ENCODE data around the gene SNTG2. TPM values are rescaled to one million over a fixed set of nuclear protein-coding genes. Genes with fewer than 3 reads are reported as not detected.
A peak's percentile ranks its signal among the peaks of the same experiment; 100 is the strongest.

SNTG2 gene
- polyA plus RNA-seq, 1 experiment: 0.06 TPM

GRCh38 chr2:1136846-1137245, 186.2 kb downstream of the SNTG2 start:
- ChIA-PET CTCF (interaction anchor here (0.6 to 0.9 kb wide), 3 partner anchors 184 to 1025 kb away, joined by 3 to 4 read pairs (median 3); no protein-coding TSS in a partner anchor), POLR2A (no interaction called here)
- TF ChIP-seq, protein P1, sequence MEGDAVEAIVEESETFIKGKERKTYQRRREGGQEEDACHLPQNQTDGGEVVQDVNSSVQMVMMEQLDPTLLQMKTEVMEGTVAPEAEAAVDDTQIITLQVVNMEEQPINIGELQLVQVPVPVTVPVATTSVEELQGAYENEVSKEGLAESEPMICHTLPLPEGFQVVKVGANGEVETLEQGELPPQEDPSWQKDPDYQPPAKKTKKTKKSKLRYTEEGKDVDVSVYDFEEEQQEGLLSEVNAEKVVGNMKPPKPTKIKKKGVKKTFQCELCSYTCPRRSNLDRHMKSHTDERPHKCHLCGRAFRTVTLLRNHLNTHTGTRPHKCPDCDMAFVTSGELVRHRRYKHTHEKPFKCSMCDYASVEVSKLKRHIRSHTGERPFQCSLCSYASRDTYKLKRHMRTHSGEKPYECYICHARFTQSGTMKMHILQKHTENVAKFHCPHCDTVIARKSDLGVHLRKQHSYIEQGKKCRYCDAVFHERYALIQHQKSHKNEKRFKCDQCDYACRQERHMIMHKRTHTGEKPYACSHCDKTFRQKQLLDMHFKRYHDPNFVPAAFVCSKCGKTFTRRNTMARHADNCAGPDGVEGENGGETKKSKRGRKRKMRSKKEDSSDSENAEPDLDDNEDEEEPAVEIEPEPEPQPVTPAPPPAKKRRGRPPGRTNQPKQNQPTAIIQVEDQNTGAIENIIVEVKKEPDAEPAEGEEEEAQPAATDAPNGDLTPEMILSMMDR (IDR thresholded peaks at IDR 0.05; ENCODE audit: low read depth, low read length): no peak
- Histone ChIP-seq H3K27me3 (ENCODE audit: control insufficient read depth, insufficient read depth, low read length) (no peaks in the 10 kb centered on the region), H3K9me3 (ENCODE audit: control insufficient read depth, insufficient read depth, low read length) (peaks cover 8% of the 10 kb centered on the region), H3K4me3 (ENCODE audit: low read depth, low read length) (no peak overlapping the region), H3K27ac (ENCODE audit: low read depth, low read length) (no peak overlapping the region)
- DNase-seq (ENCODE audit: low read depth, low spot score): no peak

- TF ChIP-seq, protein P1 (IDR thresholded peaks at IDR 0.05; ENCODE audit: low read depth, low read length): no peak
- DNase-seq (ENCODE audit: low read depth, low spot score): no peak
- H3K9me3 ChIP-seq (ENCODE audit: control insufficient read depth, insufficient read depth, low read length): peaks cover 8% of the 10 kb centered on the region
- ChIA-PET CTCF (no interaction called here), POLR2A (no interaction called here)
- no peak overlapping the region for H3K27ac ChIP-seq (ENCODE audit: low read depth, low read length)
- no peaks in the 10 kb centered on the region for H3K27me3 ChIP-seq (ENCODE audit: control insufficient read depth, insufficient read depth, low read length)
- no peak overlapping the region for H3K4me3 ChIP-seq (ENCODE audit: low read depth, low read length)
These were observed 186.6 kb downstream of the SNTG2 start for GRCh38 chr2:1137264-1137663.

DNA sequence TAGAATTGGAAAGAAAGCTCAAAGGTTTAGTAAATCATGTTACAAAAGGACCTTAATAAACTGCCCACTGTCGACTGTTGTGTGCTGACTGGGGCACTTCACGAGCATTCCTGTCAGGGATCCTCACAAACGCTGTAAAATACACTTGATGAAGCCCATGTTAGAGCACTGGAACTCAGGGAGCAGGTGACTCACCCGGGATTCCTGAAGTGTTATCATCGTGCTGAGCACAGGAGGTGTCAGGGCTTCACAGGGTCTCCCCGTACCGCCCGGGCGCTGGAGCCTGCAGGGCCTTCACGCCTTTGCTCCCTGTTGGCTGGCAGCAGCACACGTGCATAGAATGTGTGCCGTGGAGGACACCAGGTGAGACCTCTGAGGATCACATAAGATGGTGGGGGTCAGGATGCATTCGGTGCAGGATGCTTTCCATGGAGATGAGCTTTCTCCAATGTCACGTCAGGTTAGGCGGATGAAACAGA, 187.3 kb downstream of the SNTG2 start:
- H3K27me3 ChIP-seq (ENCODE audit: control insufficient read depth, insufficient read depth, low read length): no peaks in the 10 kb centered on the region
- ChIA-PET POLR2A (no interaction called here), CTCF (no interaction called here)
- peaks cover 8% of the 10 kb centered on the region for H3K9me3 ChIP-seq (ENCODE audit: control insufficient read depth, insufficient read depth, low read length)
- no peak for DNase-seq (ENCODE audit: low read depth, low spot score)
- TF ChIP-seq, protein P1 (IDR thresholded peaks at IDR 0.05; ENCODE audit: low read depth, low read length): no peak
- no peak overlapping the region for H3K27ac ChIP-seq (ENCODE audit: low read depth, low read length)
- H3K4me3 ChIP-seq (ENCODE audit: low read depth, low read length): no peak overlapping the region

DNA sequence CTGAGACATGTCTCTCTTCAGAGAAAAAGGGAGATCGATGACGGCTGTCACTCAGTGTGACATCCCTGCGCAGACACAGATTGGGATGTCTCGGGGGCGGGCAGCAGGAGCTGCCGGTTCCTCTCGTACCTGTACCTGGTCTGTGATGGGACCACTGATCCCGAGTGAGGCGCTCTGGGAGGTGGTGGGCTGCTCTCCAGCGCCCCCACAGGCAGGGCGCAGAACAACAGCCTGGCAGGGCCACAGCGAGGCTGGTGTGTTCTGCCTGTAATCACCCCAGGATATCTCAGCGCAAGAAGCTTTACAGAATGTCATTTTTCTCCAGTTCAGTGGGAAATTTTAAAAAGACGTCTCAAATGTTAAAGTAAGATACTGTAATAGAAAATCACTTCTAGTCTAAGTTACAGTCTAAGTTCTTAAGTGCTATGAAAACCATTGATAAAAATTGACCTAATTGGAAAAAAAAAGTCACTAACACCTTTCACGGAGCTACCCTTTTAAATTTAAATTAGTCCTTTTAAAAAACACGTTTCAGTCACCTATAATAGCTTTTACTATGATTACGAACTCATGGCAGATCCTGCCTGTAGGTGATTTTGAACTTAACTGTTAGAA, 189.8 kb downstream of the SNTG2 start:
- TF ChIP-seq, protein P1 (IDR thresholded peaks at IDR 0.05; ENCODE audit: low read depth, low read length): peak; percentile 89
- DNase-seq (ENCODE audit: low read depth, low spot score): no peak
- CTCF ChIA-PET: interaction anchor here (0.6 to 1.7 kb wide), 16 partner anchors 9 to 425 kb away, joined by 3 to 12 read pairs (median 4); no protein-coding TSS in a partner anchor
- H3K9me3 ChIP-seq (ENCODE audit: control insufficient read depth, insufficient read depth, low read length): peaks cover 3% of the 10 kb centered on the region; the same call in 1 of the 2 replicates
- POLR2A ChIA-PET: no interaction called here
- no peak overlapping the region for H3K27ac ChIP-seq (ENCODE audit: low read depth, low read length)
- H3K4me3 ChIP-seq (ENCODE audit: low read depth, low read length): no peak overlapping the region
- no peaks in the 10 kb centered on the region for H3K27me3 ChIP-seq (ENCODE audit: control insufficient read depth, insufficient read depth, low read length)

DNA sequence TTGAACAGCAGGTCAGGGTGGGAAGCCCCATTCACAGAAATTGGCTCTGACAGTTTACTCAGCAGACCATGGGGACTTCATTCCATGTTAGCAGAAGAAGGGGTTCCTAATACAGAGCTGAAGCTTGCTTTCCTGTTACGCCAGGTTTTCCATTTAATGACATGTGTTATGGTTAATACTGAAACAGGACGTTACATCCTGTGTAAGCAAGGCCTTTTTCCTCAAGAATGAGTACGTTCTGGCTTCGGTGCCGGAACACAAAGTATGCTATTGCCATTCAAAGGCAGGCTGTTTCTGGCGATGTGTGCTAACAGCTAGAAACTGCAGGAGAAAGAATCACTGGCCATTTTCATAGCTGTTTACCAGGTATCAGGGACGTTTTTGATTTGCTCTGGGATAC, 190.4 kb downstream of the SNTG2 start:
- no peak for DNase-seq (ENCODE audit: low read depth, low spot score)
- CTCF ChIA-PET: interaction anchor here (0.6 to 1.7 kb wide), 14 partner anchors 10 to 426 kb away, joined by 3 to 12 read pairs (median 4); no protein-coding TSS in a partner anchor
- Histone ChIP-seq H3K9me3 (ENCODE audit: control insufficient read depth, insufficient read depth, low read length) (peaks cover 3% of the 10 kb centered on the region; the same call in 1 of the 2 replicates), H3K27me3 (ENCODE audit: control insufficient read depth, insufficient read depth, low read length) (no peaks in the 10 kb centered on the region), H3K4me3 (ENCODE audit: low read depth, low read length) (no peak overlapping the region), H3K27ac (ENCODE audit: low read depth, low read length) (no peak overlapping the region)
- POLR2A ChIA-PET: no interaction called here
- TF ChIP-seq, protein P1 (IDR thresholded peaks at IDR 0.05; ENCODE audit: low read depth, low read length): no peak
